ENCODE results near the gene CD55.
A peak's percentile ranks its signal among the peaks of the same experiment; 100 is the strongest.

The CD55 gene

DNA sequence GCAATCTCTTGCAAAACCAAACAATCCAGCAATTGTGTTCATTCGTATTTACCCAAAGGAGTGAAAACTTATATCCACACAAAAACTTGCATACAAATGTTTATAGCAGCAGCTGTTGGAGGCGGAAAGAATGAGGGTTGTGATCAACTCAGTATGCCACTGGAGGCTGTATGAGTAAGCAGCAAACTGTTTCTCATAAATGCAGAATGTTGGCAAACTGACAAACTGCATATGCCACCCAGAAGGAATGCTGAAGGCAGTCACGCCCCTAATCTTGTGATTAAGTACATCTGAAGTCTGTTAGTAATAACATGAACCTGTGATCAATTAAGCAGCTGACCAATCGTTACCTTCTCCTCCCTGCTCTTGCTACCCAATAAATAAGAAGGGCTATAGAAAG, 72.1 kb downstream of the CD55 start:
- H3K9ac ChIP-seq (ENCODE audit: low read depth, low read length, poor library complexity, severe bottlenecking): no peak overlapping the region
- H3K4me2 ChIP-seq (ENCODE audit: low read depth, low read length, poor library complexity, severe bottlenecking): no peak overlapping the region

DNA sequence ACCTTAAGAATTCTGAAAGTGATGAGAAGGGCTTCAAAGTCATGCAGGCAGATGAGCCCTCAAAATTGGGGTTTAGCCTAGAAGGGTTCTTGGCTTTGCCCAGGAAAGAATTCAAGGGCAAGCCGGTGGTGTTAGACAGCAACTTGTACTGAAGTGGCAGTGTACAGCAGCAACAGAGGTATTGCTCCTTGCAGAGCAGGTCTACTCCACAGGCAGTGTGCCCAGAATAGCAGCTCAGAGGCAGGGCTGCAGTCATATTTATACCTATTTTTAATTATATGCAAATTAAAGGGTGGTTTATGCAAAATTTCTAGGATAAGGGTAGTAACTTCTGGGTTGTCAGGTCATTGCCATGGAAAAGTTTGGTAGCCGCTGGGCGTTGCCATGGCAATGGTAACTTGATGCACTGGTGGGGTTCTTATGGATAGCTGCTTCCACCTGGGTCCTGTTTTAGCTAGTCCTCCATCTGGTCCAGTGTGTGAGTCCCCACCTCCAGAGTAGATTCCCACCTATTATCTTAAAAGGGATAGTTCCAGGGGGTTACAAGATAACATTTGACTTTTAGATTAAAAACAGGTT, 74.8 kb downstream of the CD55 start:
- H3K4me3 ChIP-seq (ENCODE audit: low read length, poor library complexity, severe bottlenecking): no peak overlapping the region

More for the DNA sequence above, 72.1 kb downstream of the CD55 start:
- no peaks in the 10 kb centered on the region for H3K36me3 ChIP-seq (ENCODE audit: insufficient read depth, low read length)
- no peaks in the 10 kb centered on the region for H4K20me1 ChIP-seq (ENCODE audit: insufficient read depth, low read length, poor library complexity, severe bottlenecking)
- no peak overlapping the region for H2AFZ ChIP-seq (ENCODE audit: low read length)
- no peaks in the 10 kb centered on the region for H3K79me2 ChIP-seq (ENCODE audit: insufficient read depth, low read length)
- no peaks in the 10 kb centered on the region for H3K27me3 ChIP-seq (ENCODE audit: insufficient read depth, low read length, poor library complexity, severe bottlenecking)
- H3K9me3 ChIP-seq (ENCODE audit: insufficient read depth, low read depth, low read length): no peaks in the 10 kb centered on the region
- no peak for TF ChIP-seq EZH2phosphoT487 (IDR thresholded peaks at IDR 0.05; ENCODE audit: borderline replicate concordance)
- TF ChIP-seq, protein P1, sequence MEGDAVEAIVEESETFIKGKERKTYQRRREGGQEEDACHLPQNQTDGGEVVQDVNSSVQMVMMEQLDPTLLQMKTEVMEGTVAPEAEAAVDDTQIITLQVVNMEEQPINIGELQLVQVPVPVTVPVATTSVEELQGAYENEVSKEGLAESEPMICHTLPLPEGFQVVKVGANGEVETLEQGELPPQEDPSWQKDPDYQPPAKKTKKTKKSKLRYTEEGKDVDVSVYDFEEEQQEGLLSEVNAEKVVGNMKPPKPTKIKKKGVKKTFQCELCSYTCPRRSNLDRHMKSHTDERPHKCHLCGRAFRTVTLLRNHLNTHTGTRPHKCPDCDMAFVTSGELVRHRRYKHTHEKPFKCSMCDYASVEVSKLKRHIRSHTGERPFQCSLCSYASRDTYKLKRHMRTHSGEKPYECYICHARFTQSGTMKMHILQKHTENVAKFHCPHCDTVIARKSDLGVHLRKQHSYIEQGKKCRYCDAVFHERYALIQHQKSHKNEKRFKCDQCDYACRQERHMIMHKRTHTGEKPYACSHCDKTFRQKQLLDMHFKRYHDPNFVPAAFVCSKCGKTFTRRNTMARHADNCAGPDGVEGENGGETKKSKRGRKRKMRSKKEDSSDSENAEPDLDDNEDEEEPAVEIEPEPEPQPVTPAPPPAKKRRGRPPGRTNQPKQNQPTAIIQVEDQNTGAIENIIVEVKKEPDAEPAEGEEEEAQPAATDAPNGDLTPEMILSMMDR (conservative IDR thresholded peaks at IDR 0.05; ENCODE audit: low read length): no peak
- no peak overlapping the region for H3K4me3 ChIP-seq (ENCODE audit: low read length, poor library complexity, severe bottlenecking)
- H3F3A ChIP-seq (ENCODE audit: low read depth): no peaks in the 10 kb centered on the region
- H3K9me2 ChIP-seq (replicated peaks; ENCODE audit: low read depth, low read length): no peaks in the 10 kb centered on the region
- H3K4me1 ChIP-seq (ENCODE audit: insufficient read depth, low read length, poor library complexity, severe bottlenecking): no peaks in the 10 kb centered on the region

DNA sequence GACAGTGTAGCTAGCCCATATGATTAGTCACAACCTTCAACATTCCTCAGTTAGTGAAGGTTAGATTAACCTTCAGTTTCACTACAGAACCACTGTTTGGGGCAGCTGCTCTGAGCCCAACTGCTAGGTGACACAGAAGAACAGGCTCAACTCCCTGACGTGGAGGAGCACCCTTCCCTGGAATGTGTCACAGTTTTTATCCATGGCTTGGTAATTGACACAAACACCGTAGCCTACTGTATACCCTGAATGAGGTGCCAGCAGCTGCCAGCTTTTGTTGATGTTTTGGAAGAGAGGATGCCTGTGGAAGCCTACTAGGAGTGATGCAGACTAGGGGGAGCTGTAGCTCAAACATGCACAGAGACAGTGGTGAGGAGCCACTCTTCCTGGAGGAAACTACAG, 76.0 kb downstream of the CD55 start:
- H3K9me2 ChIP-seq (replicated peaks; ENCODE audit: low read depth, low read length): no peaks in the 10 kb centered on the region
- no peaks in the 10 kb centered on the region for H3K36me3 ChIP-seq (ENCODE audit: insufficient read depth, low read length)
- H2AFZ ChIP-seq (ENCODE audit: low read length): no peak overlapping the region
- no peaks in the 10 kb centered on the region for H3F3A ChIP-seq (ENCODE audit: low read depth)
- H3K79me2 ChIP-seq (ENCODE audit: insufficient read depth, low read length): no peaks in the 10 kb centered on the region
- no peak overlapping the region for H3K4me2 ChIP-seq (ENCODE audit: low read depth, low read length, poor library complexity, severe bottlenecking)
- H3K4me1 ChIP-seq (ENCODE audit: insufficient read depth, low read length, poor library complexity, severe bottlenecking): no peaks in the 10 kb centered on the region
- no peak overlapping the region for H3K4me3 ChIP-seq (ENCODE audit: low read length, poor library complexity, severe bottlenecking)
- H4K20me1 ChIP-seq (ENCODE audit: insufficient read depth, low read length, poor library complexity, severe bottlenecking): no peaks in the 10 kb centered on the region
- H3K9ac ChIP-seq (ENCODE audit: low read depth, low read length, poor library complexity, severe bottlenecking): no peak overlapping the region
- no peaks in the 10 kb centered on the region for H3K27me3 ChIP-seq (ENCODE audit: insufficient read depth, low read length, poor library complexity, severe bottlenecking)
- no peaks in the 10 kb centered on the region for H3K9me3 ChIP-seq (ENCODE audit: insufficient read depth, low read depth, low read length)
- TF ChIP-seq, protein P1 (conservative IDR thresholded peaks at IDR 0.05; ENCODE audit: low read length): 0 out of 2 replicates have a peak, but pooled peaks have one; percentile 24
- no peak for TF ChIP-seq EZH2phosphoT487 (IDR thresholded peaks at IDR 0.05; ENCODE audit: borderline replicate concordance)

More for the DNA sequence above, 74.8 kb downstream of the CD55 start:
- Histone ChIP-seq H4K20me1 (ENCODE audit: insufficient read depth, low read length, poor library complexity, severe bottlenecking) (no peaks in the 10 kb centered on the region), H3K79me2 (ENCODE audit: insufficient read depth, low read length) (no peaks in the 10 kb centered on the region), H3K36me3 (ENCODE audit: insufficient read depth, low read length) (no peaks in the 10 kb centered on the region), H3K27me3 (ENCODE audit: insufficient read depth, low read length, poor library complexity, severe bottlenecking) (no peaks in the 10 kb centered on the region), H3K9ac (ENCODE audit: low read depth, low read length, poor library complexity, severe bottlenecking) (no peak overlapping the region), H3K9me3 (ENCODE audit: insufficient read depth, low read depth, low read length) (no peaks in the 10 kb centered on the region), H3F3A (ENCODE audit: low read depth) (no peaks in the 10 kb centered on the region), H3K4me2 (ENCODE audit: low read depth, low read length, poor library complexity, severe bottlenecking) (no peak overlapping the region), H3K4me1 (ENCODE audit: insufficient read depth, low read length, poor library complexity, severe bottlenecking) (no peaks in the 10 kb centered on the region), H3K9me2 (replicated peaks; ENCODE audit: low read depth, low read length) (no peaks in the 10 kb centered on the region), H2AFZ (ENCODE audit: low read length) (no peak overlapping the region)
- TF ChIP-seq EZH2phosphoT487 (IDR thresholded peaks at IDR 0.05; ENCODE audit: borderline replicate concordance): no peak
- TF ChIP-seq, protein P1 (conservative IDR thresholded peaks at IDR 0.05; ENCODE audit: low read length): no peak

Measured in Loucy (cell line).